Iris pigment epithelial cell (primary cell): ENCODE results near the gene ZFHX3.
"Not testable (repeated sequence)": the region's sequence is repeated elsewhere in the genome, so short reads cannot be mapped to it uniquely, and the experiment has no call there.

Experiments
- DNase-seq: peaks from one replicate; pipeline ENCODE4 v3.0.0-alpha.2; 2011; ENCODE audit warnings: low read depth

The ZFHX3 gene

DNA sequence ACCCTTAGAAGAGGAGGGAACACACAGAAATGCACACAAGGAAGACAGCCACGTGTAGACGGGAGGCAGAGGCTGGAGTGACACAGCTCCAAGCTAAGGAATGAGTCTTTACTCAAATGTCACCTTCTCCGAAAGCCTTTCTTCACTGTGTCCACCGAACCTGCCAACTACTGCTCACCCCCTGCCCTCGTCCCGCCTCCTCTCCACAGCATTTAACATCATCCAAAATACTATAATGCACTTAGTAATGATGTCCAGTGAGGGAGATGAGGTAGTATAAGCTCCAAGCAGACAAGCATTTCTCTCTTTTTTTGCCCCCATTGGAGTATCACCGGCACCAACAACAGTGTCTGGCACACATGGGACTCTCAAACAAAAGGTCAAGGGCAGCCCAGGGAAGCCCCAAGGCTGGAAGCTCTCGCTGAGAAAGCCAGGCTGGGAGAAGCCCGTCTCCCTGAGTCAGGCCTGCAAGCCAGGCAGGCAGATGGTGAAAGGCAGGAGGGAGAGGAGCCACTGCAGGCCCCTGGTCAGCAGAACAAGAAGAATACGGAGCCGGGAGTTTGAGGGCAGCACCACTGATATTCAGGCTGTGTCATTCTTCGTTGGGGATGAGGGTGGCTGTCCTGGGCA lies 25.9 kb downstream of the ZFHX3 start:
- no peak for DNase-seq

DNA sequence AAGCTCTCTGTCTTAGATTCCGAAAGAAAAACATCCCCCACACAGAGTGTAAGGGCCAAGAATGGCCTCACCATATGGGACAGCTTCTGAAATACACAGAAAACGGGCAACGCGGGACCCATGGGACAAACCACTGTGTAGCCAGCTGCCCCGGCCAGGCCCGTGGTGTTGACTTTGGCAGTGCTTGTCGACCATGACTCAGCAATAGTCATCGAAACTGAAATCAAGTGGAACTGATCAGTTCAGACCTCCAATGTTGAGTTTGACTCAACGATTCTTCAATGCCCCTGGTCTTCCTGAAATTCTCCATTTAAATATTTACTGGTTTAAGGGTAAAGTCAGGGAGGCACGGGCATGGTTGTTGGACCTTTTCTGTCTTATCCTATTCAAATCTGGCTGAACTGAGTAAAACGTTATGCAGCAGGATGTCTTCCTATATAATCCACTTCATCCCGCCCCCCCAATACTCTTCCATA lies 27.5 kb downstream of the ZFHX3 start:
- peak; percentile 83 for DNase-seq

DNA sequence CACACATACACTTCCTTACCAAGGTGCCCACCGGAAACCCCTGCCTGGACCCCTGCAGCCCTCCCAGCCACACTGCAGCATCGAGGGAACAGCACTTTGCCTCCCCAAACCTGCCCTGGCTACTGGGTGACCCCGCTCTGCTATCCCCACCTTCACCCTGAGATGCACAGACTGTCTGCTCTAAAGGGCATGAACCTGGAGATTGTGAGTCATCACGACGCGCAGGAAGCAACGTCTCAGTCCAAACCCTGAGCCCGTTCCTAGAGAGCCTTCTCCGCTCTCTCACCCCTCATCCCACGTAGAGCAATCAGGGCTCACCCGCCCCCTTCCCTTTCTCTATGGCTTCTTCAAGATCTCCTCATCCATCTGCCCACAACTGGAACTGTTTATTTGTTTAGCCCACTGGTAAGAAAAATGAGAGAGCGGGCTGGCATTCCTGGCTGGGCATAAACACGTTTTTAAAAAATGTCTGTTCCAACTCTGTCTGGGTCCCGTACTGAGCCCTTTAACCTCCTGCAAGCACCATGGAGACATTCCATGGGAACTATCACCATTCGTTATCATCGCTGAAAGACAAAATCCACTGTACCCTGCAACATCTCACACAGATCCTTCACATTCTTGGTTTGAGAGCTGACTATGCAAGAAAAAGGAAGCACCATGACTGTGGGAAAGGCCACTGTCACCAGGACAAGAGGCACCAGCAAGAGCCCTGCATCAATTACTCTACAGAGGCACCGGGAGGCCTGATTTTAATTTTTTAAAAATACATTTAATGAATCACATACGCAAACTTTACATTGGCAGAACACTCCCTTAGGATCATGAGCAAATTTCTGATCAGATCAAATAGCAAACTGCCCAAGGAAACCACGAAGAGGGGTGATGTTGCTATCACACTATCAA lies 28.2 kb downstream of the ZFHX3 start:
- DNase-seq: peak; percentile 95

DNA sequence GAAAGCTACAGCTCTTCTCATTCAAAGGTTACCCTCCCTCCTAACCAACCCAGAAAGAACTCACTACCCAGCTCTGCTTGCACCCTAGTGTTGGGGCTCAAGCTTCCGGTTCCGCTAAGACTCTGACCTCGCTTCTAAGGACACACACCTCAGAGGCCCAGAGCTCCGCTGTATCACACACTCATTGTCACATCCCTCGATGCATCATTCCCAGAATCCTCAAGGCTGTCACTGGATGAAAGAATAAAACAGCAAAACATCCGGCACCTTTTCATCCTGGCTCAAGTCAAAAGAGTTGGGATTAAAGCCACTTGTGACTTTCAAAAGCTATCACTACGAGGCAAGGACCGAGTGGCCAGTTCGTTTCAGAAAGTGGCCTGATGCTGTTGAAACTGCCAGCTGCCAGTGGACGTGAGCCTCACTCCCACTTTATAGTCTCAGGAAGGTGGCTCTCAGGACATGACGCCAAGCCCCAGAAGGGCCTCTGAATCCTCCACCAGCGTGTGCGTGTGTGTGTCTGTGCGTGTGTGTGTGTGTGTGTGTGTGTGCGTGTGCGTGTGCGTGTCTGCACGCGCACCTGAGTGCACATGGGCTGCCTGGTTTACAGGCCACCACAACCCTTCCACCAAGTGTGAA lies 29.0 kb downstream of the ZFHX3 start:
- DNase-seq: no peak

DNA sequence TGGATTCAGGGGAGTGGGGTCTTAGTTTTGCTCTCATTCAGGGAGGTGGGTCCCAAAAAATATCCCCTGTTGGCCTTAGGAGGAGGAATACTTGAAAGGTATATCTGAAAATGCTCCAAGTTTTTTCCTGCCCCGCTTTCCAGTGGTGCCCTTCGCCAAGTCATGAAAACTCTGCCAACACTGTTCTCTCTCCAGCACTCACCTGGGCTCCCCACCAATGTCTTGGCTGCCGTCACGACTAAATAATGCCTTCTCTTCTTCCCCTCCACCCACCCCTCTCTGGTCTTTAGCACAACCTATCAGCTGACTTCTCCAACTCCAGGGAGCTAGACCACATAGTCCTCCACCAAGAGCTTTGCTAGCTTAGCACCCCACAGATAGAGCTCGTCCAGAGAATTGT lies 30.6 kb downstream of the ZFHX3 start:
- DNase-seq: no peak

DNA sequence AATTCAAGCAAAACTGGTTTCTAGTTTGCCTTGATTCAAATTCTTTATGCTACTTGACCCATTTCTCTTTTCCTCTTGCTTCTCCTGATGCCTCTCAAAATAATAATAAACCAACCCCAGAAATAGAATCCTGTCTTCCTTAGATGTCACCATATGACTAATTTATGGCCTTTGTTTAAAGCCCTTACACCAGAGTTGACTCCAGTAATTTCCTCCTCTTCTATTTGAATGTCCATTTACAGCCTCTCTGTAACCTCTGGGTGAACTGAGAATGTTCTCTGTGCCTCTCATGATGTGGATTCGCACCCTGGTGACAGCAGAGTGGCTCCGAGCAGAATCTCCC lies 31.5 kb downstream of the ZFHX3 start:
- DNase-seq: no peak

- DNase-seq: no peak
Observed at GRCh38 chr16:73015612-73016487, 32.1 kb downstream of the ZFHX3 start.

- no peak for DNase-seq
Observed at GRCh38 chr16:73014768-73015167, 33.2 kb downstream of the ZFHX3 start.

GRCh38 chr16:73013974-73014373 lies 34.0 kb downstream of the ZFHX3 start:
- DNase-seq: no peak

DNA sequence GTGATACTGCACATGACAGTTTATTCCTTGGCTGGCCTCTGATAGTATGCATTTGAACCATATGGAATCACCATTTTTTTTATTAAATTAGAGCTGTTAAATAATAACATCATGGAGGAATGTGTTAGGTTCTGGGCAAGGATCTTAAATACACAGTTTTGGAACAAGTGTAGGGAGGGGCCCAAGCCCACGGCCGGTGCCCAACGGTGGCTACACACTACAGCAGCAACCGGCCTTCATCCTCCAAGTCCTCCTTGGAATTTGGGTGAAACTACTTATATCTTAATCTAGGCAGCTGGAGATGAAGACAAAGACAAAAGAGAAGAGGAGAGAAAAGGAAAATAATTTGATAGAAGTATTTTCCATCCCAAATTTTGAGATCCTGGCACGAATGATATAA lies 35.6 kb downstream of the ZFHX3 start:
- DNase-seq: no peak

GRCh38 chr16:73011926-73012325 lies 36.0 kb downstream of the ZFHX3 start:
- DNase-seq: no peak

DNA sequence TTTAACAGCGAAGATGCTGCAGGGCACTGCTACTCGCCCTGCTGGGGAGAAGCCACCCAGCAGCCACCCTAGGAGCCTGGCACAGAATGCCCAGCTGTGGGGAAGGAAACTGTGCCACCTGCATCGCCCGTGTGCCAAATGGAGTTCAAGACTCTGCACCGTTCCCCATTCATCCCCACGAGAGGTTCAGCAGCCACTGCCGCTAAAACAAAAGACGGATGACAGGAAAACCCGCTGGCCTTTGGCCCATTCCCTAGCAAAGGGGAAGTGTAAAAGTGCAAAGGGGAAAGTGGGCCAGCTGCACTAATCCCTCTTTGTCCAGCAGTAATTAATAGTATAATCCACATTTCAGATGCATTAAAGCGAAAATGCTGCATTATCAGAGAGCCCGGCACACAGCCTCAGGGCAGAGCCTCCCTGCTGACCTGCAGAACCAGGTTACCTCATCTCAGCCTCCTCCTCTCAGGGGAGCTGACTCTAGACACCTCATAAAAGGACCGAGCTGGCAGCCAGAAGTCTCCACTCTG lies 37.7 kb downstream of the ZFHX3 start:
- DNase-seq: no peak

DNA sequence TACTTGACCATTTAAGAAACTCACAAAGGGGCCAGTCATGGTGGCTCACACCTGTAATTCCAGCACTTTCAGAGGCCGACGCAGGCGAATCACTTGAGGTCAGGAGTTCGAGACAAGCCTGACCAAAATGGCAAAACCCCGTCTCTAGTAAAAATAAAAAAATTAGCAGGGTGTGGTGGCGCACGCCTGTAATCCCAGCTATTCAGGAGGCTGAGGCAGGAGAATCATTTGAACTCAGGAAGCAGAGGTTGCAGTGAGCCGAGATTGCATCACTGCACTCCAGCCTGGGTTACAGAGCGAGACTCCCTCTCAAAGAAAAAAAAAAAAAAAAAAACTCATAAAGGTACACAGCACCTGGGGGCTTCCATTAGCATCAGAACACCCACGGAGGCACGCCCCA lies 38.2 kb downstream of the ZFHX3 start:
- not testable (repeated sequence) for DNase-seq

- DNase-seq: no peak
Observed at GRCh38 chr16:73006026-73006425, 41.9 kb downstream of the ZFHX3 start.

- peak; percentile 29 for DNase-seq
Observed at GRCh38 chr16:73002866-73003265, 45.1 kb downstream of the ZFHX3 start.

DNA sequence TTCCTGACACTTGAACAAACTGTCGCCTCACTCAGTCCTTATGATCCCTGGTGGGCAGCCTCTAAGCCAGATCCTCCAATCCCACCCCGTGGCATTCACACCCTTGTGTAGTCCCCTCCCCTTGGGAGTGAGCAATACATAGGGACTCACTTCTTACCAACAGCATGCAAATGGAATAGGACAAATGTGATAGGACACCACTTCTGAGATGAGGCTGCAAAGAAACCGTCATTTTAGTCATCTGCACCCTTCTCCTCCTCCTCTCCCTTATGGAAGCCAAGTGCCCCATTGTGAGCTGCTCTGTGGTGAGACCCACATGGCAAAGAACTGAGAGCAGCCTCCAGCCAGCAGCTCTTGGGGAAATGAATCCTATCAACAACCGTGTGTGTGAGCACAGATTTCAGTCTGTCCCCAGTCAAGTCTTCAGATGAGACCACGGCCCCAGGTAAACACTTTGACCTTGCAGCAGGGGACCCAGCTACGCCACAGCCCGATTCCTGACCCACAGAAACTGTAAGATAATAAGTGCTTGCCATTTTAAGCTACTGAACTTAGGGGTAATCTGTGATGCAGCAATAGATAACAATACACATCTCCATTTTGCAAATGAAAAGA lies 46.9 kb downstream of the ZFHX3 start:
- DNase-seq: no peak

DNA sequence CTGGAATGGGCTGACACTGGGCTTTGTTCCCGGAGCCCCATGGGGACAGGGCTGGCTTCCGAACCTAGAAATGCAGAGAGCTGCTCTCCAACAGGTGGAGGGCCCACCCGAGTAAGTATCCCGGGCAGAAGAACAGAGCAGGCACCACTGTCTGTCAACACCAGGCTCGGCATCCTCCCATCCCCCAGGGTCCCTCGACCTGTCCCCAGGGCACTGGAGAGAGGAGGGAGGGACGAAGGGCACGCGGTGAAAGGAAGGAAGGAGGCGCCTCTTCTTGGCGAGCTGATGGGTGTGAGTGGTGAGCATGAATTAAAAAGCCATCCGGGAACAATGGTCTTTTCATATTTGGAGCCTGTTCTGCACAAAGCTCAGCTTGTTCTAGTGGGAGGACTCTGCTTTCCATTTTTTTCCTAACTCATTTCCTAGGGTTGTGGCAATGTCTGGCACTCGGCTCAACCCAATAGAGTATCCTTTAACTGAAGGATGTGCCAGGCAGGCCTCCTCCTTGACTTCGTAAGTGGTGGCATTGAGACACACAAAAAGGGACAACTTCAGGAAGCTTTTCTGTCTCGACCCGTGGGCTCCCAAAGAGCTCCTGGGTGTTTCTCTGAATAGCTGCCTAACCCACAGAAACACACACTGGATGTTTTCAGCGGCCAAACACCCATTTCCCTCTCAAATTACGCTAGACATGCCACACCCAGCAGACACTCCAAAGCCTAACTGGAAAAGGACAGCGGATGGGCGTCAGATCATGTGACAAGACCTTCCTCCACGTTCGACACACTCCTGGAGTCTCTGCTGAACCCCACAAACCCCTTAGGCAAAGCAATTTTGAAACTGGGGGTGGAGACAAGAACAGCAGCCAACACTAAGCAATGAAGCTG lies 47.7 kb downstream of the ZFHX3 start:
- DNase-seq: peak; percentile 29

DNA sequence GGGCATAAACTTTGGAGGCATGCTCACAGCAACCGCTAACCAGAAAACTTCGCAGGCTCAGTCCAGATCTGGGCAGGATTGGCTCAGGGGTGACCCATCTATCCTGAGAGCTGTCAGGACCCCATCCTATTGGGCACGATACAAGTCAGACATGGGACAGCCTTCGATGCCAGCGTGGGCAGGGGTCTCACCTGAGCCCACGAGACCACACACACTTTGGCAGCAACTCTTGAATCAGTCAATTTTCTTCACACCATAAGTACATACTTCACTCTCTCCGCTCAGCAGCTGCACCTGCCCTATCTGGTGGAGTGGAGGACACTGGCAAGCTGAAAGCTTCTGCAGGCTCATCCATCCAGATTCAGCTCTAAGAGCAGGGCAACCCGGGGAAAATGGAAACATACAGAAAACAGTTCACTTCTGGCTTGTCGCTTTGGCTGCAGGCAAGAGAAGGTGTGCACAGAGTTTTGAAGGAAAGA lies 48.3 kb downstream of the ZFHX3 start:
- DNase-seq: no peak

DNA sequence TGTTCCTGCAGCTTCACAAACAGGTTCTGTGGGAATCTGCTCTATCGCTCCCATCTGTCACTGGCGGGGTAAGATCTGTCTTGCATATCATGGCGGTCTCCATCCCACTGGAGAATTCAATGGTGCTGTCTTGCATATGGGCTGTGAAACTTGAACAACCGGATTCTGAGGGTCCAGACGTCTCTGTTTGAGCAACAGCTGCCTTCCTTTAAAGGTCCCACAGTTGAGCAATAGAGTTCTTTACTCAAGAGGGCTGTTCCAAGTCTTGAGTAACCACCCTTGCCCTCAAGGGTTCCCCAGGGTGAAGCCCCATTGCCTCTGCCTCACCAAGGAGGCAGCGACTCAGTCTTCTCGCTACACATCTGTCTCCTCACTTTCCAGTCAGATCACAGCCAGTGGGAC lies 50.8 kb downstream of the ZFHX3 start:
- peak; percentile 72 for DNase-seq
